NCI-H2107 (cell line): ENCODE measurements around the gene BTG1.
"Not testable (repeated sequence)": the region's sequence is repeated elsewhere in the genome, so short reads cannot be mapped to it uniquely, and the experiment has no call there.

Experiments used
- DNase-seq: peaks from one replicate; lab custom pipeline; 2025; lab: John Stamatoyannopoulos, UW

BTG1 gene

DNA sequence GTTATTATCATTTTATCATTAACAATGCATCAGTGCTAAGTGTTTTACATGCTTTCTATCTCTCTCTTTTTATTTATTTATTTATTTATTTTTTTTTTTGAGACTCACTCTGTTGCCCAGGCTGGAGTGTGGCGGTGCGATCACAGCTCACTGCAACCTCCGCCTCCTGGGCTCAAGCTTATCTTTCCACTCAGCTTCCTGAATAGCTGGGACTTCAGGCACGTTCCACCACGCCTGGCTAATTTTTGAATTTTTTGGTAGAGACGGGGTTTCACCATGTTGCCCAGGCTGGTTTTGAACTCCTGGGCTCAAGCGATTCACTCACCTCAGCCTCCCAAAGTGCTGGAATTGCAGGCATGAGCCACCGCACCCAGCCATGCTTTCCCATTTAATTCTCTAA, 3.9 kb upstream of the BTG1 start:
- DNase-seq = no peak

DNA sequence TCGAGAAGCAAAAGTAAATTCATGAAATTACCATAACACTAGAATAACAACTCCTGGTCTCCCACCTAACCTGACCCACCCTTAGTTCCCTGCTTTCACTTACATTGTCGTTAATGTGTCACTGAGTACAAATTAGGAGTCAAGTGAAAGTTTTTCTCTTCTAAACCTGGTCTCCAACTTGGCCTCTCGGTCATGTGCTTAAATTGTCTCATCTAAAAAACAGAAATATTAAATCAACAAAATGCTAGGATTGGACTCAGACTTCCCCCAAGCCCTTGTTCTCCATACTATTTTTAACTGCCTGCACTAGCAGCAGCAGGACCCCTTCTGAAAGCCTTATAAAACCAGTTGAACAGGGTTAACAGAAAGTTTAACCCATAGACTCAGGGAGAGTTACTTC, 1.8 kb upstream of the BTG1 start:
- no peak for DNase-seq

DNA sequence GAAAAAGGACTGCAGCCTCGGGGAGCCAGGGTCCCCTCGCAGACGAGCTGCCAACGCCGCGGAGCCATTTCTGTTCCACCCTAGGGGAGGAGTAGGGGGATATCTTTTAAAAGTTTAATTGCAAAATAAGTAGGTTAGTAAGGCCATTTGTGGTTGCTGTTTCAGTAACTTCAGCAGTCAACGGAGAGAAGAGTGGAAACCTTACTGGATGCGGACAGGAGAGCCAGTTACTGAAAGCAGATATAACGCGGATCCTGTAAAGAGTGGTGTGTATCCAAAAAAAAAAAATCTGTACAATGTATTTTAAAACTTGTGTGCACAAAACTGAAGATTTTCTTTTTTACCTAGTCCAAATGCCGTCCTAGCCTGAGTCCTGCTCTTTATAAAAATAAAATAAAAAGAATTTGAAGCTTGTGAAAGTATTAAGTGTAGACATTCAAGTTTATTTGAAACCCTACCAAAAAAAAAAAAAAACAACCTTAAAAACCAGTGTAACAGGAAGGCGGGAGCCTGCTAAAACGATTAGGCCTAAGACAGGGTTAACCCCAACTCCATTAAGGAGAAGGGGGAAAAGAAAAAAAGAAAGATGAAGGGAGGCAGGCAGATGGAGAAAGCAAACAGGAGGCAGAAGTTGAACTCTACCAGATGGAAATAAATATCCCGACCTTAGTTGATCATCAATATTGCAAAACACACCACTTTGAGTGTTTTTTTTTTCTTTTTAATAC, 1.0 kb upstream of the BTG1 start:
- no peak for DNase-seq

DNA sequence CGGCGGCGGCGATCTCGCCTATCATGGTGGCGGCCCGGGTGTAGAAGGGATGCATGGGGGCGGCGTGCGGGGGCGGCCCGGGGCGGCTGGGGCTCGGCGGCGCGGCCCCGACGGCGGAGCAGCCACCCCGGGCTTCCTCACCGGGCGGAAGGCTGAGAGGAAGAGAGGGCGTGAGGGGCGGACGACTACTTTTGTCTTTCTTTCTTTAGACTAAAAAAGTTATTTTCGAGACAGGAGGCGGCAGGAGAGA, 240 bp downstream of the BTG1 start:
- DNase-seq = no peak

DNA sequence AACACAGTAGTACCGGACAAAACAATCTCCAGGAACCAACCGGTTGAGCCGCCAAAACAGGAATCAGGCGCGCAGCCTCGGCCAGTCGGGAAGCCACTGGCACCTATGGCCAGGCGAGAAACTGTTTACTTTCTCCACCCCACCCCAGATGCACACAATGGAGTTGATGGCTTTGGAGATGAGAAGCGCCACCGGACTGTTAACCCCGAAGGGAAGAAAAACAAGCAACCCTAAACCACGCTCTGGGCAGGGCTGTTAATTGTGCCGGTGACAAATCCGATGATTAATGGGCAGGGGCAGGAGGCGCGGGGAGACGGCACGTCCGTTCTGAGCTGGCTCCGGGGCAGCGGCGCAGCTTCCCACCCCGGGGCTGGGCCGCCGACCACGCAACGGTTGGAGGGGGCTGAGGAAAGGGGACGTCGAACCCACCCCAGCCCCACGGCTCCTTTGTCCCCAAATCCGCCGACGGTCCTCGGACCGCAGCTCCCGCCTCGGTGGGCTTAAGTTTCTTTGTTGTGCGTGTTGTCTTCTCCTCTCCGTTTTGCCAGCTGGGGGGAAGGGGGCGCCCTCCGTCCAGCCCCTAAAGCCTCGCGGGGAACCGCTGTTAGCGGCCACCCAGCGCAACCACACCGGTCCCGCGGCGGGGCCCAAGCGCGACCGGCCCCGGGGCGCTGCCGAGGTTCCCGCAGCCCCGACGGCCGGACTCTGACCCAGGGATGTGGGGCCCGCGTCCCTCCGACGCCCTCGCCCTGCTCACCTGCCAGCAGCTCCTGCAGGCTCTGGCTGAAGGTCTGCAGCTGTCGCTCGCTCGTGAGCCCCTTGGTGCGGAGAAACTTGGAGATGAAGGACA, 790 bp downstream of the BTG1 start:
- DNase-seq = peak; percentile 36

DNA sequence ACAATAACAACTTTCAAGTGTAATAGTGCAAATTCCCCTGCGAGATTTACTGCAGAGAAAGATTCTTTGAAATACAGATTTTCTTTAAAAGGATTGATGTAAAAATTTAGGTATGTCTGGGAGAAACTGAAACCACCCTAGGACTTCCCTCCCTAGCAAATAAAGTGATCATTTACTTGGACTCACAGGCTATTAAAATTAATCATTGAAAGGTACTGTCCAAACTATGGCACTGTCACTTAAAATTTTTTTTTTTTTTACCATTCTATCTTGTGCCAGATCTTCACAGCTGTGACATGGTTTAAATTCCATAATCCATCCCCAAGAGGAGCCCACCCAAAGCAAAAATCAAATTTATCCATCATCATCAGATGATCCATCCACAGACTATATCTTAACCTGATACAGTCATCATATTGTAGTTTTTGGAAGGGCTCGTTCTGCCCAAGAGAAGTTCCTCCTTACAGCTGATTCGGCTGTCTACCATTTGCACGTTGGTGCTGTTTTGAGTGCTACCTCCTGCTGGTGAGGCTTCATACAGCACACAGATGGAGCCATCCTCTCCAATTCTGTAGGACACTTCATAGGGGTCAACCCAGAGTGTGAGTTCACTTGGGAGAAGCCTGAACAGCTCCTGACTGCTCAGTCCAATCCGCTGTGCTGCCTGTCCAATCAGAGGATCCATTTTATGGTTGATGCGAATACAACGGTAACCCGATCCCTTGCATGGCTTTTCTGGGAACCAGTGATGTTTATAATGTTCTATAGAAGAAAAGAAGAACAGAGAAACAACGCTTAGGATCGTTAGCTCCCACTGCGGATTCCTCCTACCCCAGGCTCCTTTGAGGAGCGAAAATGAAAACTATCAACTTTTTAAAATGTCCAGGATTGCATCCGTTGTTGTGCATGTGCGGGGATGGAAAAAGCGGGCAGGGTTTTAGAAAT, 1.7 kb downstream of the BTG1 start:
- peak; percentile 54 for DNase-seq

DNA sequence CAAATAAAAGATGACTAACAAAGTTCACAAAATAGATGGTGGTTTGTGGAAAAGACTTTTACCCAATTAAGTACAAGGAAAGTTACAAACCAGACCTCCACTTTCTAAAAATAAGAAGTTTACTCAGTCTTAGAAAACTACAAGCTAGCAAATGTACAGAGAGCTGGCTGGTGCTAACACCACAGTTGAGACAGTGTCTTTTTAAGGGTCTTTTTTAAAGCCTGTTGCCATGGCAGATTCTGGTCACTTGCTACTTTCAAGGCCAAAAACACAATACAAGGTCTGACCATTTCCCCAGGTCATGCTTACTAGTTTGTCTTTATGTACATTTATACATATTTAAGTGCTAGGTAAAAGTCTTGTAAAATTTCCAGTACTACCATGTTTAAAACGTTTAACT, 2.4 kb downstream of the BTG1 start:
- DNase-seq = no peak

DNA sequence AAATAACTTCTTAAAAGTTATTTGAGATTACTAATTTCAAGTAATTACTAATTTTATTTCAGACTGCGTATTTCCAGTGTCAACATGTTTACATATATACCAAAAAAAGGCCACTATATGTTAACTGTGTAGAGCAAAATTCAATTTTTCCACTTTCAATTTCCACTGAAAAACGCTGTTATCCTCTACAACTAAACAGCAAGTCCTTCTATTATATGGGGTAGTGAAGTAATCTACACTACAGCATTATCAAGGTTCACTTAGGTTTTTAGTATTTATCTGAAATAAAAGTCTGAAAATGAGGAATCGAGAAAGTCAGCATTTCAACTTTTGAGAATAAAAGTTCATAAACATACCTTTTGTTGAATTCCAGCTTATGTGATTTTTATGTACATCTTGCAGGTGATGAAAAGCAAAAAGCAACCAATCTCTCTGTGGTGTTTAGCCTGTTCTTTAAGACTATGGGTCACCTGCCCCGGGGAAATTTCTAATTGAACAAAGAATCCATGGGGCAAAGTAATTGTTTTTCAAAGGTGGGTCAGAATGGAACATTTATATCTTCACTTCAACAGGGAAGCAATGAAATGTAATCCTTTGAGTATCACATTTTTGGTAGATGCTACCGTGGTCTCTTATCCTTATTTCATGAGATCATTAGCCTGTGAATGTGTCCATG, 3.3 kb downstream of the BTG1 start:
- no peak for DNase-seq

DNA sequence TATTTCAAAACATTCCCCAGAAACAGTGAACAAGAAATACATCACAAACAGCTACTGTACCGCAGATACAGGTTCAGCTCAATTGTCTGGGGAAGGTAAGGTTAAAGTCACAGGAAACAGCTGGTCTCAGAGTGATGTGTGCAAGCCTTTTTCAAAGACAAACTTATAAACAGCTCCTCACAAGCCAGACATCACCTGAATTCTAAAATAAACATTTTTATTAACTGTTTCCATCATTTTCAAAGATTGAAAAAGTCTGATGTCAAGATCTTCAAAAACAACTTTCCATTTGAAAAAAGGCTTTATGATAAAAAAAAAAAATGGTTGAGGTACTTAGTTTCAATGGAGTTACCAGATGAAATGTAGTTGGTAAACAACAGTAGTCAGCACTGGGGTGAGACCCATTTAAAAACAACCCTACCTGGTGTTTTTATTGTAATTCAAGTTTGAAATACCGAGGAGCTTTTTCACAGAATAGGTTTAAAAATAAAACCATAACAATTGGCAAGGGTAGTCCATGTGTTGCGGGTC, 4.0 kb downstream of the BTG1 start:
- DNase-seq = no peak

DNA sequence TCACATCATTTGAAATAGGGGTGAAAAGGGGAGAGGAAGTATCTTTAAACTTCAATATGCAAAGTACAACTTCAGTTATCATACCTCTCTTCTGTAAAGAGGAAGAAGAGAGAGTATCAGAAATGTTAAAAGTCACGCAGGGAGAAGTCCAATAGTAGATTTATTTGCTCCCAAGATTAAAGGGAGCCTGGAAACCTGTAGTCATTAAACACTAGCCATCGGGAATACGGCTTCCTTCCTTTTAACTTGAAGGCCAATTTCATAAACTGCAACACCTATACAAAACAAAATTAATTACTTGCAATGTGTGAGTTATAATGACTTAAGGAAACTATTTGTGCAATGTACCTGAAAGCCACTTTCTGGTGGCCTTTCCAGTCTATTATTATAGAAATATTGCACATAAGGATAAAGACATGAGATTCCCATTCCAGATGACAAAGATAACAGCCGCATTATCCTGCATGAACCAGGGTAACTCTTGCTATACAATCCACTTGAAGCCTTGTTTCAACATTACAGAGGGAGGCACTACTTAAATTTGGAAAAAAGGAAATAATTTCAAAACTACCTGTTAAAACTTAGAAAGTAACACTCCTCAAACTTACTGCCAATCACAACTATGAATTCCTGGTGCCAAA, 4.6 kb downstream of the BTG1 start:
- no peak for DNase-seq

DNA sequence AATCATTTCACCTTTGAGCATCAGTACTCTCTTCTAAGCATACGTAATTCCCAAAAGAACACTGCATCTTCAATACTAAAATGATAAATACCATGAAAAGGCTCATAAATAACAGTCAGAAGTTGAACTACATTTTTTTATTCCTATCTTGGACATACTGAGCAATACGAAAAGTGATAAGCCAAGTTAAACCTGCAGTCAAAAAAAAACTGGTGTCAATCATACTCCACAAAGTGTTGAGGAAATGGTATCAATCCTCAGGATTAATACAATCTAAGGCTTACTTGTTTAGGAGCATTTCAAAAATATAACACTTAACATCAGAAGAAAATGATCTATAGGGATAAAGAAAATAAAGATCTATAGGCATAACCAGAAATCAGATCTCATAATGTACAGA, 5.5 kb downstream of the BTG1 start:
- DNase-seq = no peak

DNA sequence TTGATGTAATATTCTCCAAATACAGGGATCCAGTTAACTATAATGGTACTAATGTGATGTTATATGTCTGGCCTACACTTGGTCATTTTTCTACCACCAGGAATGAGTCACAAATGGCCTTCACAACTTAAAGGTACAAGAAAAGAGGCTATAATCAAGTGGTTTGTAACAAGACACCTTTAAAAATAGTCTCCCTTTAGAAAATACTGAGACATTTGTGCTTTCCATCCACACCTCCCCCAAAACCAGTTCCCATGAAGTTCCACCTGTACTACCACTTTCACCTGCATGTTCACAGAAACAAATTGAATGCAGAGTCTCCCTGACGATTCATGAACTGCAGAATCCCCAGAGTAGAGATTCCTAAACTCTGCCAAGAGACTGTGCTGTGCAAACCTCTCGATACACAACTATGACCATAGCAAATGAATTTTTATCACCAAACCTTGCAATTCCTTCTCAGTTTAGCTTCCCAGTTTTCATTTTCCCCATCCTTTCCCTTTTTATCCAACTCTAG, 6.0 kb downstream of the BTG1 start:
- no peak for DNase-seq

DNA sequence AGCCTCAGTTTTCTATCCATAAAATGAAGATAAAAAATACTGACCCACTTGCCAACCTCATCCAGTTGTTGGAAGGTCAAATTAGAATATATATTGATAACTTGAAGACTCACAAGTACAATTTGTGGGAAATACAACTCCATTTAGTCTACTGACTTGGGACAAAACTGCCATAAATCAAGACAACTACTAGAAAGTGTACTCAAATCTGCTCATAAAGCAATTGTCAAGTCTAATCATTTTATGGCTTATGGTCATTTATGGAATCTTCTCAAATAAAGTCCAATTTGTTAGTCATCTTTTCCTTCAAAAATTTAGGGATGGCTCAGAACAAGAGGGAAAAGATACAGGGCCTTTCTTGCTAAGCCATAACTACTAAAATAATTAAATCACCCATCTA, 7.0 kb downstream of the BTG1 start:
- DNase-seq = no peak

DNA sequence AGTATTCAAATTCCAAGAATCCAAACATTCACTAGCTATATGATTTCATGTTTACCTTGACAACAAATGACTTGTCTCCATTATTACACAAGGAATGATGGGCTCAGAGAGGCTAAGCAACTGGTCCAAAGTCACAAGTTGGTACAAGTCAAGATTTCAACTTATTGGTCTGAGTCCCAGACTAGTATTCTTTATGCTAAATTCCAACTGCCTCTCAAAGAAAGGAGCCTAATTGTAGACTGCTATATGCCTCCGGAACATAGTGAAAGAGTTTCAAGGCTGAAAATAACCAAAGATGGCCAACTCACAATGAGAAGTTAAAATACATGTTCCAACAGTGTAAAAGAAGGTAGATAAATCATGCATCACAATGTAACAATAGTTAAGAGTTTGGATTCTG, 7.5 kb downstream of the BTG1 start:
- no peak for DNase-seq

DNA sequence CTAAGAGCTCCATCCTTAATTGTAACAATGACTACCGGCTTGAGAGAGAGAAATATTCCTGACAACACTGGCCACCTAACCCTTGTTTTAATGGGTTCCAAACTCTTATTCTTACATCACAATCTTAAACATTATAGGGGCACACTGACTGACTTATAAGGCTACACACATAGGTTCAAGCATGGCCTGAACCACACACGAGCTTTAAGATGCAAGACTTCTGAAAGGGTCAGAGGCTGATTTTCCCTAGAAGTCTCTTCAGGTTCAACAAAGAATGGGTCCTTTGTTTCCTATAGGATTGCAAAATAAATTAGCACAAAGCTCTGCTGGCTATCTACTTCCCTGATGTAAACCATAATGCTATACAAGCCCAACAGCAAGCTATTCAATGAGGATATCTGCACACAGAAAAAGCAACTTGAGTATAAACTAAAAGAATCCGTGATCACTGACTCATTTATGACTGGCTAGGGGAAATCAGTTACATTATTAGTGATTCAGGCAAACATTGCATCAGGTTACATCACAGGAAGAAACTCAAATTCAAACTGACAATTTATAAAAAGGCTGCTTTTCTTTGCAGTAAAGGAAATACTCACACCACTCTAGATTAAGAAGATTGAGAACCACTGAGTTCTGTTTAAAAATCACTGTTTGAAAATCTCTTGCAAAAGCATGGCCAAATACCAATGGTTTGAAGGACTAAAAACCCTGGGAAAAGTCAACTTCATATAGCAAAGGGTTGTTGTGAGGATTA, 8.5 kb downstream of the BTG1 start:
- DNase-seq = no peak

DNA sequence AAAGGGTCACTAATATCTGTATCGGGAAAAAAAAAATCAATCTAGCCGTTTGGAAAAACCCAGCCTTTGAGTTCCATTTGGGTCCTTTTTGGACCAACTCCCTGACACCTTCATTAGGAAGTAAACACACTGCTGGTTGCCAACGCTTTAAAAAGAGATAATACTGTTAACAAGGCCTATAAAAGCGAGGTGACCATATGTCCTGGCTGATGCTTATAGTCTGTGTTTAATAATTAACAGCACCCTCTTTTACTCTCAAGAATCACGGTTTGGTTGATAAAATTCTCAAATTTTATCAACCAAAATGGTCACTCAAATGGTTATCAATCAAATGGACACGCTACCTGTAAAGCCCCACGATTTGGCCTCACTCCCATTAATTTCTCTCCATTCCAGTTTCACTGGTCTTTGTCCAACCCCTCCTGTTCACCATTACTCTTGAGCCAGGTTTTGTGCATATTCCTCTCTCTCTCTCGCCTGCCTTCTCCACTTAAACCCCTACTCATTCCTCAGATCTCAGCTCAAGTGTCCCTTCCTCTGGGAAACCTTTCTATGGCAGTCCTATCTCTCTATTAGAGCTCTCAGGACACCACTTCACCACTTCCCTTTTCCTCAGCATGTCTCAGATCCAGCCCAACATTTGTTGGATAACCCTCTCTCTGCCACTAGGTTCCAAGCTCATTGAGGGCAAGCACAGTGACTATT, 9.5 kb downstream of the BTG1 start:
- DNase-seq = no peak

DNA sequence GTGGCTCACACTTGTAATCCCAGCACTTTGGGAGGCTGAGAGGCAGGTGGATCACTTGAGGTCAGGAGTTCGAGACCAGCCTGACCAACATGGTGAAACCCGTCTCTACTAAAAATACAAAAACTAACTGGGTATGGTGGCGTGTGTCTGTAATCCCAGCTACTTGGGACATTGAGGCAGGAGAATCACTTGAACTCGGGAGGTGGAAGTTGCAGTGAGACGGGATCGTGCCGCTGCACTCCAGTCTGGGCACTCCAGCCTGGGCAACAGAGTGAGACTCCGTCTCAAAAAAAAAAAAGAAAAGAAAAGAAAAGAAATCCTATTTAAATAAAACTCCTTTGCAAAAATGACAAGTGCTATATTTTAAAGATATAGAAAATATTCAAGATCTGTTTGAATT, 10.1 kb downstream of the BTG1 start:
- not testable (repeated sequence) for DNase-seq

DNA sequence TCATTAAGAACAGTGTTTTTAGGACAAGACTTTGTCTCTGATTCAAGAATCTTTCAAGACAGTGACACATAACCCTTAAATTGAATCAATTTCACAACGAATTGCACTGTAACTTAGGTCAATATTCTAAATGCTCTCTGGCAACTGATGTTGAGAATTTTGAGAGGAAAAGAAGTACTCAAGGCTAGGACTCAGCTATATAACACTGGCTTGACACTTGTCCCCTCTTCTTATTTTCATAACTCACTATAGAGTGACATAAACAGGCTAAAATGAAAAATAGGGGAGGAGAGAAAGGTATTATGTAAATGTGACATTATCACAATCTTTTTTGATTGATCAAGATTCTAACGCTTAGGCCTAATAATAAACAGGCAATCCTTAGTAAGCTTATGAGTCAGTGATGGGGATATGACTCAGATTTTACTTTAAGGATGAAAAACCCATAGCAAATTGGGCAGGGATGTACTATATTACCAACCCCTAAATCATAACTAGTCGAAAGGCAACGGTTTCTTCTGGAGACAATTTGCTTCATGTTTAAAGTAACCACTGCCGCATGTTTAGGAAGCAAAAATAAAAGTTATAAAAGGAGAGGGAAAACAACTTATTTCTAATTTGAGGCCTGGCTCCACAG, 10.9 kb downstream of the BTG1 start:
- DNase-seq = no peak
